IMR-90 (cell line): ENCODE data around the gene CPT1A. TPM values are rescaled to one million over a fixed set of nuclear protein-coding genes. Genes with fewer than 3 reads are reported as not detected.

Experiments
- ATAC-seq: fragments of 200-7000 bp; cut with Tn5 transposase; 2 replicates; pipeline ENCODE4 v1.9.1; 2020; ENCODE audit warnings: low read depth, mild to moderate bottlenecking, moderate library complexity
- BruUV-seq: library from RNA; stranded (reverse); fragments of 400-500 nt; replicated peaks from 2 replicates; lab custom pipeline; 2021; lab: Mats Ljungman, UMichigan
- CTCF ChIA-PET: fragments of 300-600 bp; formaldehyde crosslinking; extraction: SDS; loops from one replicate; lab custom pipeline; 2021; ENCODE audit warnings: antibody characterized with exemption; lab: Yijun Ruan, JAX
- POLR2A ChIA-PET: fragments of 300-600 bp; sonication (Branson Sonifier 250); formaldehyde crosslinking; loops from one replicate; lab custom pipeline; 2022; ENCODE audit warnings: antibody characterized with exemption; ENCODE audit not compliant: unreplicated experiment; lab: Charles Lee
- DNase-seq: peaks from one replicate; pipeline ENCODE4 v3.0.0; 2013
- H2AFZ ChIP-seq: replicated peaks from 2 replicates; pipeline ENCODE3; 2013; ENCODE audit warnings: low read length, mild to moderate bottlenecking; ENCODE audit not compliant: poor library complexity
- H2AK5ac ChIP-seq: 2 replicates; pipeline ENCODE4 v1.6.1; 2013; ENCODE audit warnings: low read depth, low read length, inconsistent platforms
- H2AK9ac ChIP-seq: replicated peaks from 2 replicates; pipeline ENCODE3; 2013; ENCODE audit warnings: mild to moderate bottlenecking, low read depth, low read length, moderate library complexity; ENCODE audit not compliant: poor library complexity
- H2BK120ac ChIP-seq: 2 replicates; pipeline ENCODE4 v1.6.1; 2013; ENCODE audit warnings: low read depth, low read length, inconsistent platforms
- H2BK15ac ChIP-seq: 3 replicates; pipeline ENCODE4 v1.6.1; 2013; ENCODE audit warnings: low read depth, low read length, inconsistent platforms
- H2BK20ac ChIP-seq: 2 replicates; pipeline ENCODE4 v1.6.1; 2013; ENCODE audit warnings: low read depth, mild to moderate bottlenecking, inconsistent platforms, low read length, moderate library complexity
- H2BK5ac ChIP-seq: 2 replicates; pipeline ENCODE4 v1.6.1; 2013; ENCODE audit warnings: mild to moderate bottlenecking, low read depth, low read length, inconsistent platforms; ENCODE audit not compliant: poor library complexity, severe bottlenecking
- H3K14ac ChIP-seq: replicated peaks from 2 replicates; pipeline ENCODE4 v1.6.1; 2013; ENCODE audit warnings: low read depth, low read length, inconsistent platforms
- H3K18ac ChIP-seq: 2 replicates; pipeline ENCODE4 v1.6.1; 2013; ENCODE audit warnings: low read depth, low read length, control low read depth
- H3K23ac ChIP-seq: 2 replicates; pipeline ENCODE4 v1.6.1; 2013; ENCODE audit warnings: low read depth, low read length, inconsistent platforms
- H3K27ac ChIP-seq: 2 replicates; pipeline ENCODE4 v1.5.1; 2013; ENCODE audit warnings: mild to moderate bottlenecking, control low read depth, low read length; ENCODE audit not compliant: insufficient read depth
- H3K27me3 ChIP-seq: 2 replicates; pipeline ENCODE4 v1.6.1; 2013; ENCODE audit warnings: low read length; ENCODE audit not compliant: control insufficient read depth, insufficient read depth
- H3K36me3 ChIP-seq: 2 replicates; pipeline ENCODE4 v1.6.1; 2013; ENCODE audit warnings: low read length, mixed read lengths; ENCODE audit not compliant: control insufficient read depth, insufficient read depth
- H3K4ac ChIP-seq: 2 replicates; pipeline ENCODE4 v1.6.1; 2013; ENCODE audit warnings: low read depth, low read length, inconsistent platforms
- H3K4me1 ChIP-seq: 2 replicates; pipeline ENCODE4 v1.6.1; 2013; ENCODE audit warnings: low read length, mixed read lengths; ENCODE audit not compliant: control insufficient read depth, insufficient read depth
- H3K4me2 ChIP-seq: 2 replicates; pipeline ENCODE4 v1.6.1; 2013; ENCODE audit warnings: low read depth, mild to moderate bottlenecking, control low read depth, low read length, moderate library complexity
- H3K4me3 ChIP-seq: 2 replicates; pipeline ENCODE4 v1.5.1; 2013; ENCODE audit warnings: low read depth, mild to moderate bottlenecking, control low read depth, low read length, moderate library complexity; ENCODE audit not compliant: insufficient read depth
- H3K56ac ChIP-seq: 2 replicates; pipeline ENCODE4 v1.6.1; 2013; ENCODE audit warnings: low read length, inconsistent platforms; ENCODE audit not compliant: insufficient read depth; ENCODE audit errors: extremely low read depth
- H3K79me1 ChIP-seq, 2 experiments: 2 replicates each; pipeline ENCODE4 v1.6.1; 2013; ENCODE audit warnings: low read length in 2 of 2, inconsistent platforms in 1 of 2, low read depth in 1 of 2
- H3K9ac ChIP-seq: 2 replicates; pipeline ENCODE4 v1.6.1; 2013; ENCODE audit warnings: low read depth, low read length, control low read depth
- H3K9me1 ChIP-seq: 2 replicates; pipeline ENCODE4 v1.6.1; 2013; ENCODE audit warnings: low read length, inconsistent platforms; ENCODE audit not compliant: insufficient read depth
- H3K9me3 ChIP-seq: 2 replicates; pipeline ENCODE4 v1.6.1; 2013; ENCODE audit warnings: low read length; ENCODE audit not compliant: control insufficient read depth, insufficient read depth
- H4K20me1 ChIP-seq: 2 replicates; pipeline ENCODE4 v1.6.1; 2013; ENCODE audit warnings: low read length, inconsistent platforms; ENCODE audit not compliant: insufficient read depth
- H4K5ac ChIP-seq: 2 replicates; pipeline ENCODE4 v1.6.1; 2013; ENCODE audit warnings: mild to moderate bottlenecking, low read depth, low read length, control low read depth
- H4K8ac ChIP-seq, 2 experiments: 2 replicates each; pipeline ENCODE4 v1.6.1; 2013; ENCODE audit warnings: low read depth in 2 of 2, low read length in 2 of 2, control low read depth in 1 of 2, inconsistent platforms in 1 of 2
- H4K91ac ChIP-seq: 2 replicates; pipeline ENCODE4 v1.6.1; 2013; ENCODE audit warnings: low read depth, low read length, inconsistent platforms; ENCODE audit not compliant: insufficient read depth
- CEBPB ChIP-seq: IDR thresholded peaks from 2 replicates; pipeline ENCODE4 v1.6.1; 2012; ENCODE audit warnings: low read depth, low read length, improper control_type of control experiment
- CHD1 ChIP-seq: IDR thresholded peaks from 2 replicates; pipeline ENCODE4 v1.6.1; 2012; ENCODE audit warnings: low read depth, low read length, improper control_type of control experiment
- FOS ChIP-seq: fragments of 150-350 bp; IDR thresholded peaks from 2 replicates; pipeline ENCODE4 v1.6.1; 2016; ENCODE audit warnings: low read depth, low read length
- MAZ ChIP-seq: IDR thresholded peaks from 2 replicates; pipeline ENCODE4 v1.6.1; 2012; ENCODE audit warnings: low read depth, mild to moderate bottlenecking, low read length, improper control_type of control experiment, moderate library complexity, borderline replicate concordance
- RFX5 ChIP-seq: IDR thresholded peaks from 2 replicates; pipeline ENCODE4 v1.8.0; 2012; ENCODE audit warnings: low read depth, mild to moderate bottlenecking, low read length, moderate library complexity
- SMC3 ChIP-seq: fragments of 150-350 bp; IDR thresholded peaks from 2 replicates; pipeline ENCODE4 v1.6.1; 2016; ENCODE audit warnings: low read depth, mild to moderate bottlenecking, antibody characterized with exemption, low read length, moderate library complexity
- WGBS, 2 experiments: methylation state at CpG; one replicate each; pipeline versions ENCODE4 v1.1.5 to v1.1.7; 2013; ENCODE audit warnings: missing lambda C conversion rate in 2 of 2; ENCODE audit not compliant: insufficient read length in 1 of 2; ENCODE audit errors: extremely low coverage in 2 of 2; 5-methylcytosine and 5-hydroxymethylcytosine counted together
- dilution Hi-C: fragments of 300-500 bp; cut with HindIII; formaldehyde crosslinking; loops from one replicate; pipeline ENCODE4 v1.14.3; 2018; ENCODE audit warnings: low sequenced_read_pairs; ENCODE audit not compliant: unreplicated experiment
- in situ Hi-C: fragments of 300-500 bp; cut with MboI; formaldehyde crosslinking; loops from 3 replicates; pipeline ENCODE4 v1.14.3; 2019; ENCODE audit warnings: low sequenced_read_pairs, inconsistent platforms, mixed read lengths
- intact Hi-C: fragments of 100-400 bp; cut with micrococcal nuclease; formaldehyde crosslinking; loops from 2 replicates; pipeline ENCODE4 v1.10.0; 2022
- polyA plus RNA-seq, 3 experiments: library from polyadenylated mRNA; depleted of rRNA; stranded (reverse); fragments of >200 nt; gene quantifications; 2 replicates each; pipeline ENCODE4 v1.2.3, GENCODE V29; 2012; ENCODE audit warnings: low replicate concordance in 1 of 3
- total RNA-seq: library from RNA; depleted of rRNA; stranded (reverse); fragments of >200 nt; gene quantifications from 2 replicates; pipeline ENCODE4 v1.2.3, GENCODE V29; 2012
- TF ChIP-seq, protein P1 (sequence below): conservative IDR thresholded peaks from 2 replicates; pipeline ENCODE4 v1.5.1; 2012; ENCODE audit warnings: mild to moderate bottlenecking, low read depth, low read length, improper control_type of control experiment

The CPT1A gene
- total and polyA plus RNA-seq, 2 of the 4 experiments (the other 2 are of a cell fraction), result 15.4 to 21.3 TPM

DNA sequence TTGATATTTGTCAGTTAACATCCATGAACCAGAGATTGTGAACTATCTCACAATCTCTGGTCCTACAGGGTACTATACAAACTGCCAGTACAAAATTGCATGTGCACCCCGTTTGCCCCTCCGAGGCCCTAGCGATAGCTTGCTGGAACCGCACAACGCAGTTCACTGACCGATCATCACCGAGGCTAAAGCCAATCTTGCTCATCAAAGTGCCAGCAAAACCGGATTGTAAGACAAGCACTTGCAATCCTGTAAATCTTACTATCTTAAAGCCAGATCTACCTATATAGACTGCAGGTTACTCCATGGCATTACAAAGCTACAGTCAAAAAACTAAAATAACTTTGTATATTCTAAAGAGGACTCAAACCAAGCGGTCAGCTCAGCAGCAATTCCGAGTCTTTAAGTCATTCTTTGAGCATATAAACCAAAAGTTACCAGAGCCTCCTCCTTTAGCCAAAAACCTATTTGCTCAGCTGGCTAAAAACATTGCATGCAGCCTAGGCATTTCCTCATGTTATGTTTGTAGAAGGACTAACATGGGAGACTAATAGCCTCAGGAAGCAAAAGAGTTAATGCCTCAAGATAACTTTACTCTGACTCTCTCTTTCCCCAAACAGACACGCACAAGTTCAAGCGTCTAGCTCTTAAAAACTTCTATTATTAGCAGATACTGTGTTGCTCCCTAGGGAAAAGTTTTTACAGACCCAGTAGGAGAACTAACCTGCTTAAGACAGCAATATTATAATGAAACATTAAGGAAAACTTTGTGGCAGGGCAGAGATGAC lies 30.7 kb upstream of the CPT1A start:
- no peak overlapping the region for H3K23ac ChIP-seq
- H4K20me1 ChIP-seq, result no peaks in the 10 kb centered on the region
- H3K79me1 ChIP-seq, result no peaks in the 10 kb centered on the region
- H3K9me3 ChIP-seq, result no peaks in the 10 kb centered on the region
- H3K18ac ChIP-seq, result no peak overlapping the region
- BruUV-seq, result no TSS peak
- intact Hi-C loops (no loop called here), dilution Hi-C loops (no loop called here), in situ Hi-C loops (no loop called here)
- no peak overlapping the region for H4K5ac ChIP-seq
- CTCF ChIA-PET, result interaction anchor here (0.6 kb wide), 1 partner anchor 13 kb away, joined by 3 read pairs; no protein-coding TSS in a partner anchor
- H2AK5ac ChIP-seq, result no peak overlapping the region
- H3K27ac ChIP-seq, result no peak overlapping the region
- no peak overlapping the region for H2BK120ac ChIP-seq
- no peak overlapping the region for H3K4me3 ChIP-seq
- H2BK15ac ChIP-seq, result no peak overlapping the region
- peaks cover 27% of the 10 kb centered on the region for H3K27me3 ChIP-seq
- no peak overlapping the region for H2AK9ac ChIP-seq
- H3K9me1 ChIP-seq, result no peaks in the 10 kb centered on the region
- no peak overlapping the region for H4K8ac ChIP-seq
- H4K91ac ChIP-seq, result no peak overlapping the region
- no peak overlapping the region for H2BK20ac ChIP-seq
- no peak overlapping the region for H3K14ac ChIP-seq
- no peak overlapping the region for H3K4ac ChIP-seq
- no peak overlapping the region for H3K56ac ChIP-seq
- no peak overlapping the region for H2AFZ ChIP-seq
- ATAC-seq, result peak; percentile 87
- H3K4me1 ChIP-seq, result peaks cover 1% of the 10 kb centered on the region
- no peaks in the 10 kb centered on the region for H3K36me3 ChIP-seq
- DNase-seq, result peak; percentile 78
- no CpG with 5 or more reads among the region's 12 CpGs for WGBS, 2 experiments
- POLR2A ChIA-PET, result no interaction called here
- H2BK5ac ChIP-seq, result no peak overlapping the region
- H3K9ac ChIP-seq, result no peak overlapping the region
- H3K4me2 ChIP-seq, result peak overlapping the region; percentile 64
- TF ChIP-seq, protein P1, sequence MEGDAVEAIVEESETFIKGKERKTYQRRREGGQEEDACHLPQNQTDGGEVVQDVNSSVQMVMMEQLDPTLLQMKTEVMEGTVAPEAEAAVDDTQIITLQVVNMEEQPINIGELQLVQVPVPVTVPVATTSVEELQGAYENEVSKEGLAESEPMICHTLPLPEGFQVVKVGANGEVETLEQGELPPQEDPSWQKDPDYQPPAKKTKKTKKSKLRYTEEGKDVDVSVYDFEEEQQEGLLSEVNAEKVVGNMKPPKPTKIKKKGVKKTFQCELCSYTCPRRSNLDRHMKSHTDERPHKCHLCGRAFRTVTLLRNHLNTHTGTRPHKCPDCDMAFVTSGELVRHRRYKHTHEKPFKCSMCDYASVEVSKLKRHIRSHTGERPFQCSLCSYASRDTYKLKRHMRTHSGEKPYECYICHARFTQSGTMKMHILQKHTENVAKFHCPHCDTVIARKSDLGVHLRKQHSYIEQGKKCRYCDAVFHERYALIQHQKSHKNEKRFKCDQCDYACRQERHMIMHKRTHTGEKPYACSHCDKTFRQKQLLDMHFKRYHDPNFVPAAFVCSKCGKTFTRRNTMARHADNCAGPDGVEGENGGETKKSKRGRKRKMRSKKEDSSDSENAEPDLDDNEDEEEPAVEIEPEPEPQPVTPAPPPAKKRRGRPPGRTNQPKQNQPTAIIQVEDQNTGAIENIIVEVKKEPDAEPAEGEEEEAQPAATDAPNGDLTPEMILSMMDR, result no peak
- TF ChIP-seq SMC3, result no peak
- TF ChIP-seq MAZ, result no peak
- no peak for TF ChIP-seq RFX5
- TF ChIP-seq CHD1, result no peak
- no peak for TF ChIP-seq CEBPB
- TF ChIP-seq FOS, result no peak
